Measurements from ENCODE around the gene NCEH1. TPM values are rescaled to one million over a fixed set of nuclear protein-coding genes. Genes with fewer than 3 reads are reported as not detected.

NCEH1 gene
- total and polyA plus RNA-seq, 9 of the 15 experiments (the other 6 are each of a cell fraction or from before 2014, with no cell fraction given), result 1.3 to 5.0 (median 2.8) TPM

DNA sequence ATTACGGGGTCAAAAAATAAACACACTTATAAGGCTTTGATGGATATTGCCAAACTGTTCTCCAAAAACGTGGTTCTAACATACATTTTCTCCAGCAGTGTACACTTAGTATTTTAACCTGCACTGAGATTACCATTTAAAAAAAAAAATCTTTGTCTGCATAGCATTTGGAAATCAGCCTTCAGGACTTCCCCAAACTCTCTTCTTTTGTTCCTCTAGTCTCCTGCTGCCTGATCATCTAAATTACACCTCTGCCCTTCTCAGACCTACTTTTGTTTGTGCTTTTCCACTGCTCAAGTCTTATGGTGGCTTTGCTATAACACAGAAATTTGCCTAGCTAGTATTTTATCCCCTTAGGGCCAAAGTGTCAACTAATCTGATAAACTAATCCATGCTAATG lies 3.8 kb downstream of the NCEH1 start:
- Histone ChIP-seq H3K27me3 (ENCODE audit: control insufficient read depth in 2 of 2, insufficient read depth in 2 of 2, low read length in 2 of 2) (no peaks in the 10 kb centered on the region), H3K9ac (ENCODE audit: insufficient read depth in 1 of 2, low read depth in 2 of 2, low read length in 2 of 2) (no peak overlapping the region), H3K79me2 (ENCODE audit: control insufficient read depth, insufficient read depth, low read length) (peaks cover 6% of the 10 kb centered on the region; the same call in 2 of the 3 replicates), H3K4me2 (ENCODE audit: insufficient read depth, low read length) (no peak overlapping the region), H4K20me1 (replicated peaks; ENCODE audit: control insufficient read depth, insufficient read depth, low read length) (0 out of 2 replicates have a peak, but pooled peaks cover under 1% of the 10 kb centered on the region), H3K9me3 (replicated peaks; ENCODE audit: control insufficient read depth, insufficient read depth, low read depth, low read length) (no peaks in the 10 kb centered on the region), H3K9me1 (ENCODE audit: control insufficient read depth, insufficient read depth, low read length) (no peaks in the 10 kb centered on the region), H3K4me1 (replicated peaks in 1 of 2; ENCODE audit: control insufficient read depth in 2 of 2, insufficient read depth in 2 of 2, low read length in 2 of 2) (peaks cover 4 to 13% of the 10 kb centered on the region in 2 experiments; a peak in 4 of 5 replicates), H2AFZ (ENCODE audit: low read depth, low read length) (no peak overlapping the region), H3K36me3 (ENCODE audit: control insufficient read depth, insufficient read depth, low read length) (no peaks in the 10 kb centered on the region), H3K27ac (ENCODE audit: extremely low read depth, low read depth, low read length) (no peak overlapping the region), H3K4me3 (no peak overlapping the region)
- intact Hi-C loops (cut with micrococcal nuclease) (no loop called here), in situ Hi-C loops (cut with MboI) (no loop called here)
- ATAC-seq (no peak), FAIRE-seq (no peak), DNase-seq (ENCODE audit: extremely low read depth in 1 of 4, low spot score in 3 of 4) (no peak)
- ChIA-PET POLR2A (no interaction called here), CTCF (ENCODE audit: low intra/inter-chr PET ratio) (no interaction called here)
- no TSS peak for BruUV-seq (replicated peaks)
- WGBS (ENCODE audit: insufficient coverage, low coverage, missing lambda C conversion rate), result 65% methylated on average over 2 of the region's 2 CpGs
- TF ChIP-seq, protein P1, sequence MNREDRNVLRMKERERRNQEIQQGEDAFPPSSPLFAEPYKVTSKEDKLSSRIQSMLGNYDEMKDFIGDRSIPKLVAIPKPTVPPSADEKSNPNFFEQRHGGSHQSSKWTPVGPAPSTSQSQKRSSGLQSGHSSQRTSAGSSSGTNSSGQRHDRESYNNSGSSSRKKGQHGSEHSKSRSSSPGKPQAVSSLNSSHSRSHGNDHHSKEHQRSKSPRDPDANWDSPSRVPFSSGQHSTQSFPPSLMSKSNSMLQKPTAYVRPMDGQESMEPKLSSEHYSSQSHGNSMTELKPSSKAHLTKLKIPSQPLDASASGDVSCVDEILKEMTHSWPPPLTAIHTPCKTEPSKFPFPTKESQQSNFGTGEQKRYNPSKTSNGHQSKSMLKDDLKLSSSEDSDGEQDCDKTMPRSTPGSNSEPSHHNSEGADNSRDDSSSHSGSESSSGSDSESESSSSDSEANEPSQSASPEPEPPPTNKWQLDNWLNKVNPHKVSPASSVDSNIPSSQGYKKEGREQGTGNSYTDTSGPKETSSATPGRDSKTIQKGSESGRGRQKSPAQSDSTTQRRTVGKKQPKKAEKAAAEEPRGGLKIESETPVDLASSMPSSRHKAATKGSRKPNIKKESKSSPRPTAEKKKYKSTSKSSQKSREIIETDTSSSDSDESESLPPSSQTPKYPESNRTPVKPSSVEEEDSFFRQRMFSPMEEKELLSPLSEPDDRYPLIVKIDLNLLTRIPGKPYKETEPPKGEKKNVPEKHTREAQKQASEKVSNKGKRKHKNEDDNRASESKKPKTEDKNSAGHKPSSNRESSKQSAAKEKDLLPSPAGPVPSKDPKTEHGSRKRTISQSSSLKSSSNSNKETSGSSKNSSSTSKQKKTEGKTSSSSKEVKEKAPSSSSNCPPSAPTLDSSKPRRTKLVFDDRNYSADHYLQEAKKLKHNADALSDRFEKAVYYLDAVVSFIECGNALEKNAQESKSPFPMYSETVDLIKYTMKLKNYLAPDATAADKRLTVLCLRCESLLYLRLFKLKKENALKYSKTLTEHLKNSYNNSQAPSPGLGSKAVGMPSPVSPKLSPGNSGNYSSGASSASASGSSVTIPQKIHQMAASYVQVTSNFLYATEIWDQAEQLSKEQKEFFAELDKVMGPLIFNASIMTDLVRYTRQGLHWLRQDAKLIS (CRISPR knock-in tag; IDR thresholded peaks at IDR 0.05), result no peak
- TF ChIP-seq, protein P2, sequence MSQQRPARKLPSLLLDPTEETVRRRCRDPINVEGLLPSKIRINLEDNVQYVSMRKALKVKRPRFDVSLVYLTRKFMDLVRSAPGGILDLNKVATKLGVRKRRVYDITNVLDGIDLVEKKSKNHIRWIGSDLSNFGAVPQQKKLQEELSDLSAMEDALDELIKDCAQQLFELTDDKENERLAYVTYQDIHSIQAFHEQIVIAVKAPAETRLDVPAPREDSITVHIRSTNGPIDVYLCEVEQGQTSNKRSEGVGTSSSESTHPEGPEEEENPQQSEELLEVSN (IDR thresholded peaks at IDR 0.05; ENCODE audit: borderline replicate concordance in 1 of 2, extremely low read depth in 1 of 2, insufficient read depth in 1 of 2, insufficient read length in 1 of 2, low read depth in 1 of 2, low read length in 1 of 2, poor library complexity in 1 of 2, severe bottlenecking in 1 of 2), result no peak
- TF ChIP-seq TGIF2 (CRISPR knock-in tag; IDR thresholded peaks at IDR 0.05) (no peak), RCOR1 (IDR thresholded peaks at IDR 0.05; ENCODE audit: borderline replicate concordance in 1 of 2, low read depth in 2 of 2, low read length in 2 of 2) (no peak), SRSF7 (optimal IDR thresholded peaks at IDR 0.05; ENCODE audit: low read depth, low read length) (no peak), GATAD2A (IDR thresholded peaks at IDR 0.05) (no peak), YY1 (IDR thresholded peaks at IDR 0.05; ENCODE audit: borderline replicate concordance in 1 of 3, control insufficient read depth in 1 of 3, extremely low read depth in 1 of 3, insufficient read depth in 3 of 3, insufficient read length in 1 of 3, insufficient replicate concordance in 2 of 3, low read depth in 1 of 3, low read length in 2 of 3) (no peak)
- TF ChIP-seq, protein P3, sequence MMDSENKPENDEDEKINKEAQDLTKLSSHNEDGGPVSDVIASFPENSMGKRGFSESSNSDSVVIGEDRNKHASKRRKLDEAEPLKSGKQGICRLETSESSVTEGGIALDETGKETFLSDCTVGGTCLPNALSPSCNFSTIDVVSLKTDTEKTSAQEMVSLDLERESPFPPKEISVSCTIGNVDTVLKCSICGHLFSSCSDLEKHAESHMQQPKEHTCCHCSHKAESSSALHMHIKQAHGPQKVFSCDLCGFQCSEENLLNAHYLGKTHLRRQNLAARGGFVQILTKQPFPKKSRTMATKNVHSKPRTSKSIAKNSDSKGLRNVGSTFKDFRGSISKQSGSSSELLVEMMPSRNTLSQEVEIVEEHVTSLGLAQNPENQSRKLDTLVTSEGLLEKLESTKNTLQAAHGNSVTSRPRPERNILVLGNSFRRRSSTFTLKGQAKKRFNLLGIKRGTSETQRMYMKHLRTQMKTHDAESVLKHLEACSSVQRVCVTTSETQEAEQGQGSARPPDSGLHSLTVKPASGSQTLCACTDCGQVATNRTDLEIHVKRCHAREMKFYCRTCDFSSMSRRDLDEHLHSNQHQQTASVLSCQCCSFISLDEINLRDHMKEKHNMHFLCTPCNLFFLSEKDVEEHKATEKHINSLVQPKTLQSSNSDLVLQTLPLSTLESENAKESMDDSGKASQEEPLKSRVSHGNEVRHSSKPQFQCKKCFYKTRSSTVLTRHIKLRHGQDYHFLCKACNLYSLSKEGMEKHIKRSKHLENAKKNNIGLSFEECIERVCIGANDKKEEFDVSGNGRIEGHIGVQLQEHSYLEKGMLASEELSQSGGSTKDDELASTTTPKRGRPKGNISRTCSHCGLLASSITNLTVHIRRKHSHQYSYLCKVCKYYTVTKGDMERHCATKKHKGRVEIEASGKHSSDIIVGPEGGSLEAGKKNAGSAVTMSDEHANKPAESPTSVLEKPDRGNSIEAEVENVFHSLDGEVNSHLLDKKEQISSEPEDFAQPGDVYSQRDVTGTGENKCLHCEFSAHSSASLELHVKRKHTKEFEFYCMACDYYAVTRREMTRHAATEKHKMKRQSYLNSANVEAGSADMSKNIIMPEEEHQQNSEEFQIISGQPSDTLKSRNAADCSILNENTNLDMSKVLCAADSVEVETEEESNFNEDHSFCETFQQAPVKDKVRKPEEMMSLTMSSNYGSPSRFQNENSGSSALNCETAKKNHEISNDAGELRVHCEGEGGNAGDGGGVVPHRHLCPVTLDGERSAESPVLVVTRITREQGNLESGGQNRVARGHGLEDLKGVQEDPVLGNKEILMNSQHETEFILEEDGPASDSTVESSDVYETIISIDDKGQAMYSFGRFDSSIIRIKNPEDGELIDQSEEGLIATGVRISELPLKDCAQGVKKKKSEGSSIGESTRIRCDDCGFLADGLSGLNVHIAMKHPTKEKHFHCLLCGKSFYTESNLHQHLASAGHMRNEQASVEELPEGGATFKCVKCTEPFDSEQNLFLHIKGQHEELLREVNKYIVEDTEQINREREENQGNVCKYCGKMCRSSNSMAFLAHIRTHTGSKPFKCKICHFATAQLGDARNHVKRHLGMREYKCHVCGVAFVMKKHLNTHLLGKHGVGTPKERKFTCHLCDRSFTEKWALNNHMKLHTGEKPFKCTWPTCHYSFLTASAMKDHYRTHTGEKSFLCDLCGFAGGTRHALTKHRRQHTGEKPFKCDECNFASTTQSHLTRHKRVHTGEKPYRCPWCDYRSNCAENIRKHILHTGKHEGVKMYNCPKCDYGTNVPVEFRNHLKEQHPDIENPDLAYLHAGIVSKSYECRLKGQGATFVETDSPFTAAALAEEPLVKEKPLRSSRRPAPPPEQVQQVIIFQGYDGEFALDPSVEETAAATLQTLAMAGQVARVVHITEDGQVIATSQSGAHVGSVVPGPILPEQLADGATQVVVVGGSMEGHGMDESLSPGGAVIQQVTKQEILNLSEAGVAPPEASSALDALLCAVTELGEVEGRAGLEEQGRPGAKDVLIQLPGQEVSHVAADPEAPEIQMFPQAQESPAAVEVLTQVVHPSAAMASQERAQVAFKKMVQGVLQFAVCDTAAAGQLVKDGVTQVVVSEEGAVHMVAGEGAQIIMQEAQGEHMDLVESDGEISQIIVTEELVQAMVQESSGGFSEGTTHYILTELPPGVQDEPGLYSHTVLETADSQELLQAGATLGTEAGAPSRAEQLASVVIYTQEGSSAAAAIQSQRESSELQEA (IDR thresholded peaks at IDR 0.05; ENCODE audit: low read depth), result no peak
